PFSK-1 (cell line): ENCODE data around the gene ROPN1B.

Experiments used
- FOXP2 ChIP-seq: optimal IDR thresholded peaks from 2 replicates; pipeline ENCODE3; 2011; ENCODE audit warnings: borderline replicate concordance, control low read depth, inconsistent platforms; ENCODE audit not compliant: insufficient read depth; ENCODE audit errors: extremely low read length, extremely low read depth
- POLR2AphosphoS5 ChIP-seq: IDR thresholded peaks from 2 replicates; pipeline ENCODE4 v1.6.1; 2012; ENCODE audit warnings: low read depth, mild to moderate bottlenecking, control low read depth, low read length, moderate library complexity
- SIN3A ChIP-seq: IDR thresholded peaks from 2 replicates; pipeline ENCODE4 v1.6.1; 2012; ENCODE audit warnings: mild to moderate bottlenecking, low read length, moderate library complexity, borderline replicate concordance; ENCODE audit not compliant: insufficient read depth
- TAF1 ChIP-seq: IDR thresholded peaks from 2 replicates; pipeline ENCODE4 v1.6.1; 2012; ENCODE audit warnings: low read length, control low read depth, borderline replicate concordance; ENCODE audit not compliant: insufficient read depth
- TF ChIP-seq, protein P1 (sequence below), 2 experiments: IDR thresholded peaks; 2 replicates each; pipeline versions ENCODE4 v1.6.1 to v1.8.0; 2011 to 2012; ENCODE audit warnings: low read depth in 2 of 2, low read length in 2 of 2, control low read depth in 1 of 2, inconsistent platforms in 1 of 2, mild to moderate bottlenecking in 1 of 2, moderate library complexity in 1 of 2; ENCODE audit not compliant: insufficient read depth in 1 of 2

Gene ROPN1B

DNA sequence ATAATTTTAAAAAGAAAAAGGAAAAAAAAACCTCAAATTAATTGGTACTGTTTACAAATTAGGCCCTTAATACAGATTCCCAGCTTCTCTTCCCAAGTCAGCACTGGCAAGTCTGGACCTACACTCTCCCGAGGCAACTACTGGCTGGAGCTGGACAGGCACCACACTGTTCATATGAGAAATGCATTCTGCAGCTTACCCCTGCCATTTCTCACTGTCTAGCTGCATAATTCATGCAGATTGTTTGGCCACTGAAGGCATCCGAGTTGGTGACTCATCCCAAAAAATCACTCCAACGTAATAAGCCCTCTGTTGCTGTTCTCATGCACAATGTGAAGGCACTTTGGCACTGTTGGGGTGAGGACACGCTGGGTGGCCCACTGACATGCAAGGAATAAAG lies 45.3 kb downstream of the ROPN1B start:
- TF ChIP-seq SIN3A: no peak
- TF ChIP-seq, protein P1, sequence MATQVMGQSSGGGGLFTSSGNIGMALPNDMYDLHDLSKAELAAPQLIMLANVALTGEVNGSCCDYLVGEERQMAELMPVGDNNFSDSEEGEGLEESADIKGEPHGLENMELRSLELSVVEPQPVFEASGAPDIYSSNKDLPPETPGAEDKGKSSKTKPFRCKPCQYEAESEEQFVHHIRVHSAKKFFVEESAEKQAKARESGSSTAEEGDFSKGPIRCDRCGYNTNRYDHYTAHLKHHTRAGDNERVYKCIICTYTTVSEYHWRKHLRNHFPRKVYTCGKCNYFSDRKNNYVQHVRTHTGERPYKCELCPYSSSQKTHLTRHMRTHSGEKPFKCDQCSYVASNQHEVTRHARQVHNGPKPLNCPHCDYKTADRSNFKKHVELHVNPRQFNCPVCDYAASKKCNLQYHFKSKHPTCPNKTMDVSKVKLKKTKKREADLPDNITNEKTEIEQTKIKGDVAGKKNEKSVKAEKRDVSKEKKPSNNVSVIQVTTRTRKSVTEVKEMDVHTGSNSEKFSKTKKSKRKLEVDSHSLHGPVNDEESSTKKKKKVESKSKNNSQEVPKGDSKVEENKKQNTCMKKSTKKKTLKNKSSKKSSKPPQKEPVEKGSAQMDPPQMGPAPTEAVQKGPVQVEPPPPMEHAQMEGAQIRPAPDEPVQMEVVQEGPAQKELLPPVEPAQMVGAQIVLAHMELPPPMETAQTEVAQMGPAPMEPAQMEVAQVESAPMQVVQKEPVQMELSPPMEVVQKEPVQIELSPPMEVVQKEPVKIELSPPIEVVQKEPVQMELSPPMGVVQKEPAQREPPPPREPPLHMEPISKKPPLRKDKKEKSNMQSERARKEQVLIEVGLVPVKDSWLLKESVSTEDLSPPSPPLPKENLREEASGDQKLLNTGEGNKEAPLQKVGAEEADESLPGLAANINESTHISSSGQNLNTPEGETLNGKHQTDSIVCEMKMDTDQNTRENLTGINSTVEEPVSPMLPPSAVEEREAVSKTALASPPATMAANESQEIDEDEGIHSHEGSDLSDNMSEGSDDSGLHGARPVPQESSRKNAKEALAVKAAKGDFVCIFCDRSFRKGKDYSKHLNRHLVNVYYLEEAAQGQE (IDR thresholded peaks at IDR 0.05; ENCODE audit: insufficient read depth in 1 of 2, low read depth in 2 of 2, low read length in 2 of 2): no peak
- TF ChIP-seq POLR2AphosphoS5: no peak
- TF ChIP-seq FOXP2: no peak
- TF ChIP-seq TAF1: no peak

DNA sequence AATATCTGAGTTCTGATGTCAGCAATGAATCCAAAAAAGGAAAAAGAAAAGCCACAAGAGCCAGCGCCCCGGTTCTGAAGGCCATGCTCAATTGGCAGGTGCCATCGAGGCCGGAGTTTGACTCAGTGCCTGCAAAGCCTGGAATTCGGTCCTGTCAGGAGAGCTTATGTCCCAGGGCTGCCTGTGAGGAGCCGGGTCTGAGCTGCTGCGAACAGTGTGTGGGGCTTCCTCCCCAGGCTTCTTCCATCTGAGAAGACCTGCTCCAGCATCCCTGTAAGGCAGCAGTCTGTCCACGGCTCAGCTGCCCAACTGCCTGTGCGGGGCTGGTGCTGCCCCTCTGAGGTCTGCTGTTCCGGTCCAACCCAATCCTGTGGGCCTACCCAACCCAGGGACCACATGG lies 46.1 kb downstream of the ROPN1B start:
- TF ChIP-seq FOXP2 (no peak), SIN3A (no peak), POLR2AphosphoS5 (no peak), TAF1 (no peak)
- TF ChIP-seq, protein P1 (IDR thresholded peaks at IDR 0.05; ENCODE audit: insufficient read depth in 1 of 2, low read depth in 2 of 2, low read length in 2 of 2): no peak

DNA sequence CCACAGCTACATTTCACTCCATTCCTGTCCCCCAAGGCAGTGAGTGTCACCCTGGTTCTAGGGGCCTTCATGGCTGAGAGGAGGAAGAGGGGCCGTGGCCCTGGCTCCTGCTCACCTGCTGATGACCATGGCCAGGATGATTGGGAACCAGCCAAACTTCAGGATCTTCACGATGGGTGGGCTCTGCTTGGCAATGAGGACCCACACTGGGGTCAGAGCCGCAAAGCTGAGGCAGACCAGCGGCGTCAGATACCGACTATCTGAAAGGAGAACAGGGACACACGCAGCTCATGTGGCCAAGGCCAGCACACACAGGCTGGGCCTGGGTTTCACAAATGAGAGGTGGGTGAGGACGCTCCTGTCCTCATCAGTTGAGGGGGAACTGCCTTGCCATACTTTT lies 47.6 kb downstream of the ROPN1B start:
- TF ChIP-seq SIN3A: no peak
- TF ChIP-seq POLR2AphosphoS5: no peak
- no peak for TF ChIP-seq TAF1
- TF ChIP-seq, protein P1 (IDR thresholded peaks at IDR 0.05; ENCODE audit: insufficient read depth in 1 of 2, low read depth in 2 of 2, low read length in 2 of 2): no peak
- no peak for TF ChIP-seq FOXP2

DNA sequence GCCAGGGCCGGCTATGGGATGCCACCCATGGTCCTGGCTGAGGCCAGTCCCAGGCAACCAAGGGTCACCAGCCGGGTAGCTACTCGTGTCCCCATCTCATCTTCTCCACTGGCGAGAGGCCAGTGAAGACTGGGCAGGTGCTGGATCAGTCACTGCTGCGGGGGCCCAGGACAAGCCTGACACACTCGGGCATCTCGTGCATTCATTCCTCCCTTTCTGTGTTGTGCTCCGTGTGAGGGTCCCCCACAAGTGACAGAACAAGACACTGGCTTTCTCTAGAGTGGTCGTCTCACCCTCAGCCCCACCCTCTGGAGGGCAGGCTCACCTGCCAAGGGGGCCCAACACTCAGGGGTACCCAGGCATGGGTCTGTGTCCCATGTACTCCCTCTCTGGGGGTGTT lies 48.4 kb downstream of the ROPN1B start:
- no peak for TF ChIP-seq SIN3A
- TF ChIP-seq, protein P1 (IDR thresholded peaks at IDR 0.05; ENCODE audit: insufficient read depth in 1 of 2, low read depth in 2 of 2, low read length in 2 of 2): no peak
- no peak for TF ChIP-seq POLR2AphosphoS5
- no peak for TF ChIP-seq FOXP2
- TF ChIP-seq TAF1: no peak

DNA sequence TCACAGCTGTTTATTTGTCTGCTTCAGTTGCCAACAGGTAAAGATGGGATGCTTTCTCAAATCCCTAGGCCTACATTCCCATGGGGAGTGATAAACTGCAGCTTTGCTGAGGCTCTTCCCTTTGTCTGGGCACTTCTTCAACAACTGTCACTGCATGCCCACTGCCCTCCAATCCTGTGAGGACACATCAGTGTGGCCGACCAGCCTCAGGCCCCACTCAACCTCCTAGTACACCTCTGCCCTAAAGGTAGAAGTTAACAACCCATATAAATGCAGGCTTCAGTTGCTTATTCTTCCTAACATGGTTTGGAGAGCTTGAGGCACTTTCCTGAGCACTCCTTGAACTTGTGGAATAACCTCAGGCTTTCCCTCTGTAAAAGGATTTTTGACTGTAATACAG lies 49.6 kb downstream of the ROPN1B start:
- TF ChIP-seq FOXP2 (no peak), POLR2AphosphoS5 (no peak)
